ENCODE data around the gene SPRN.
A peak's percentile ranks its signal among the peaks of the same experiment; 100 is the strongest.
"Not testable (repeated sequence)": the region's sequence is repeated elsewhere in the genome, so short reads cannot be mapped to it uniquely, and the experiment has no call there.

SPRN gene

GRCh38 chr10:133383551-133383950, 40.9 kb downstream of the SPRN start:
- no peak for FAIRE-seq

GRCh38 chr10:133381036-133381435, 43.4 kb downstream of the SPRN start:
- FAIRE-seq, result no peak

- FAIRE-seq, result no peak
These were observed 44.4 kb downstream of the SPRN start for GRCh38 chr10:133379801-133380666.

- no peak for FAIRE-seq
These were observed 45.1 kb downstream of the SPRN start, which contains the start of gene PAOX for GRCh38 chr10:133379152-133379800. PAOX (plus strand) TSS chr10:133379262; CDS start chr10:133379317, 55 bp downstream.

- no peak for FAIRE-seq
These were observed 46.0 kb downstream of the SPRN start for GRCh38 chr10:133378251-133379096.

GRCh38 chr10:133377818-133378250, 46.6 kb downstream of the SPRN start:
- no peak for FAIRE-seq

GRCh38 chr10:133377025-133377817, 47.2 kb downstream of the SPRN start:
- no peak for FAIRE-seq

- not testable (repeated sequence) for FAIRE-seq
These were observed 48.2 kb downstream of the SPRN start for GRCh38 chr10:133376183-133376582.

GRCh38 chr10:133375357-133376115, 48.9 kb downstream of the SPRN start:
- no peak for FAIRE-seq

- peak; percentile 61 for FAIRE-seq
These were observed 51.0 kb downstream of the SPRN start, which contains the start of gene ECHS1 for GRCh38 chr10:133373174-133374090. ECHS1 (minus strand) TSS chr10:133373354; CDS start chr10:133373333, 21 bp downstream.

GRCh38 chr10:133372507-133372906, 51.9 kb downstream of the SPRN start:
- FAIRE-seq, result no peak

Data from endometrium (tissue), 2 donors.